Uterus (tissue), 2 donors: ENCODE data around the gene BTBD2.

Experiments
- POLR2A ChIP-seq, 2 donors: fragments of 450-650 bp; IDR thresholded peaks; one replicate each; pipeline ENCODE4 v1.6.1; 2016; ENCODE audit warnings: antibody characterized with exemption in 2 of 2, mild to moderate bottlenecking in 1 of 2, moderate library complexity in 1 of 2
- TF ChIP-seq, protein P1 (sequence below), 4 experiments: fragments of 200-600 bp in 2 of 4; fragments of 450-650 bp in 2 of 4; sonication (generic) in 2 of 4; IDR thresholded peaks; one replicate each; pipeline ENCODE4 v1.5.1; 2016 to 2019; ENCODE audit warnings: antibody characterized with exemption in 4 of 4, mild to moderate bottlenecking in 2 of 4, moderate library complexity in 1 of 4

DNA sequence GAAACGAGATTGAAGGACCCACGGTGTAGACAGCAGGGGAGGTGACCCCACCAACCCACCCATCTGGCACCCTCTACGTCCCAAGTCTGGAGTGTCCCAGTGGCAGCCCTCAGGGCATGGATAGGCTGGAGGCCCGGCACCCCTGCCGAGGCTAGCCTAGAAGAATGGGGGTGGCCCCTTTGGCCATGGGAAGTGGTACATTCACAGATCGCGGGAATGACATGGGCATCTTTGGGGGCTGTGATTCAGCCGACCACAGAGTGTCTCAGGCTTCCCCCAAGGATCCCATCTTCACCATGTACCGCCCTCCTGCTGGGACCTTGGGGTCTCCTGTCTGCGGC, 46.8 kb upstream of the BTBD2 start:
- TF ChIP-seq, protein P1, sequence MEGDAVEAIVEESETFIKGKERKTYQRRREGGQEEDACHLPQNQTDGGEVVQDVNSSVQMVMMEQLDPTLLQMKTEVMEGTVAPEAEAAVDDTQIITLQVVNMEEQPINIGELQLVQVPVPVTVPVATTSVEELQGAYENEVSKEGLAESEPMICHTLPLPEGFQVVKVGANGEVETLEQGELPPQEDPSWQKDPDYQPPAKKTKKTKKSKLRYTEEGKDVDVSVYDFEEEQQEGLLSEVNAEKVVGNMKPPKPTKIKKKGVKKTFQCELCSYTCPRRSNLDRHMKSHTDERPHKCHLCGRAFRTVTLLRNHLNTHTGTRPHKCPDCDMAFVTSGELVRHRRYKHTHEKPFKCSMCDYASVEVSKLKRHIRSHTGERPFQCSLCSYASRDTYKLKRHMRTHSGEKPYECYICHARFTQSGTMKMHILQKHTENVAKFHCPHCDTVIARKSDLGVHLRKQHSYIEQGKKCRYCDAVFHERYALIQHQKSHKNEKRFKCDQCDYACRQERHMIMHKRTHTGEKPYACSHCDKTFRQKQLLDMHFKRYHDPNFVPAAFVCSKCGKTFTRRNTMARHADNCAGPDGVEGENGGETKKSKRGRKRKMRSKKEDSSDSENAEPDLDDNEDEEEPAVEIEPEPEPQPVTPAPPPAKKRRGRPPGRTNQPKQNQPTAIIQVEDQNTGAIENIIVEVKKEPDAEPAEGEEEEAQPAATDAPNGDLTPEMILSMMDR (IDR thresholded peaks at IDR 0.05): no peak
- TF ChIP-seq POLR2A (IDR thresholded peaks at IDR 0.05): no peak
